Psoas muscle (tissue), 8 donors: ENCODE data around the gene GFRA1. TPM values are rescaled to one million over a fixed set of nuclear protein-coding genes. Genes with fewer than 3 reads are reported as not detected.

Experiments
- ATAC-seq, 4 donors: fragments of 200-7000 bp; cut with Tn5 transposase; one replicate each; pipeline ENCODE4 v1.9.1; 2020; ENCODE audit warnings: moderate library complexity in 3 of 4, mild to moderate bottlenecking in 2 of 4
- DNase-seq, 2 donors: peaks; one replicate each; pipeline ENCODE4 v3.0.0-alpha.2; 2020
- H3K27ac ChIP-seq: fragments of 200-600 bp; one replicate; pipeline ENCODE4 v1.8.0; 2022
- H3K27me3 ChIP-seq, 3 donors: fragments of 200-600 bp in 1 of 3; one replicate each; pipeline versions ENCODE4 v1.6.1 to v1.8.0; 2013 to 2022; ENCODE audit warnings: low read length in 2 of 3, mild to moderate bottlenecking in 2 of 3, moderate library complexity in 1 of 3; ENCODE audit not compliant: insufficient read depth in 3 of 3
- H3K36me3 ChIP-seq, 2 donors: fragments of 200-600 bp in 1 of 2; one replicate each; pipeline versions ENCODE4 v1.6.1 to v1.8.0; 2013 to 2022; ENCODE audit warnings: low read depth in 1 of 2, mild to moderate bottlenecking in 1 of 2, moderate library complexity in 1 of 2; ENCODE audit not compliant: insufficient read depth in 1 of 2
- H3K4me1 ChIP-seq: fragments of 200-600 bp; one replicate; pipeline ENCODE4 v1.8.0; 2022
- H3K4me3 ChIP-seq: fragments of 200-600 bp; one replicate; pipeline ENCODE4 v1.8.0; 2022; ENCODE audit warnings: mild to moderate bottlenecking
- H3K9me3 ChIP-seq: fragments of 200-600 bp; one replicate; pipeline ENCODE4 v1.8.0; 2022
- WGBS, 3 donors: extraction: QIAGEN DNeasy Blood & Tissue Kit; methylation state at CpG; one replicate each; pipeline versions ENCODE4 v1.1.6 to v1.1.7; 2013; 5-methylcytosine and 5-hydroxymethylcytosine counted together
- intact Hi-C, 2 donors: fragments of 100-400 bp; cut with DNase I; formaldehyde crosslinking; loops; one replicate each; pipeline versions ENCODE4 v1.11.0 to v1.14.2; 2022
- polyA plus RNA-seq, 3 donors: library from polyadenylated mRNA; stranded (reverse); fragments of 200-250 nt; gene quantifications; one replicate each; pipeline ENCODE4 v1.2.3, GENCODE V29; 2013
- total RNA-seq, 4 donors: library from RNA; stranded (reverse); fragmentation: NEBNext Ultra II Directional in 2 of 4; extraction: Animal tissue kit (Norgen Biotek cat#: 25700) in 2 of 4; gene quantifications; one replicate each; pipeline versions ENCODE4 v1.2.1 to v1.2.4, GENCODE V29; 2021 to 2023
- TF ChIP-seq, protein P1 (sequence below): fragments of 200-600 bp; IDR thresholded peaks from one replicate; pipeline ENCODE4 v1.8.0; 2022; ENCODE audit warnings: antibody characterized with exemption
- donor health status: healthy with polysubstance abuse.
- donor health status: DM: no; HTN: no; CAD: no; lungs with moderate emphysema.
- donor health status: Bipolar disorder and iron deficiency.
- donor health status: healthy.
- donor health status: DM: yes; HTN: yes; CAD: no.
- donor health status: DM: no; HTN: no; CAD: no.
- donor health status: DM: no; HTN: no; CAD: no.
- donor health status: DM: yes; HTN: yes; CAD: no.

The GFRA1 gene
- total and polyA plus RNA-seq, 7 donors: 4.6 to 12.1 (median 7.1) TPM

DNA sequence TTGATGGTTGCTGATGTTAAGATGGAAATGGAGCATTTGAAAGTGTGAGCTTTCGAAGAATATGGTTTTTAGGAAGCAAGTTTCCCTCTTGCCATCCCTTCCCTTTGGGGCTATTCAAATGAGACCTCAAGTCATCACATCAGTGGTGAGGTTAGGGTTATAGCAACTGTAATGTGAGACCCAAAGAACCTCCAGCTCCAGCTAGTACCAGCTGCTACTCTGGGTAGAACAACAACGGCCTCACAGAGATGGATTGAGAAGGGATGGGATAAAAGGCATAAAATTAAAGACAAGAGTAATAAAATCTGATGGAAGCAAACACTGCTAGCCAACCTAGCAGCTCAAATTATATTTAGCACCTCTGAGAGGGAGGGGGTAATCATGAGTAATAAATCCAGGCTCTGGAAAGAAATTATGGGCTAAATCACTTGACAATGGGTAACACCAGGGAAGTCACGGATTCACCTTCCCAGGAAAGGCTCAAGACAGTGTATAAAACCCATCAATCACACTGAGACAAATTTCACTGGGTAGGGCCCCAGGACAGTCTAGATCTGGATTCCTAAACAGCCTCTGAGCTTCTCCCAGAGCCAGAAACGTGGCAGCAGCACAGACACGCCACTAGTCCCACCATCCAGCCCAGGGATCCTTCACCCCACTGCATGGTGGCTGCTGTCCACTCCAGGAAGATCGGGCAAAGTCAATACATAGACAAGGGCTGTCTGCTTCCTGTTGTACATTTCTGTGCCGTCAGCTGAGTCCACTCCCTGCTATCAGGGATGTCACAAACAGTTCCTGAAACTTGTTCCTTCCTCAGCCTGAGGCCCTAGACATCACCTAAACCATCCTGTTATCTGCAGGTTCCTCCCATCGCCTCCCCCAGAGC, 151.1 kb downstream of the GFRA1 start:
- intact Hi-C loops: no loop called here
- Histone ChIP-seq H3K27ac (no peak overlapping the region), H3K27me3 (no peaks in the 10 kb centered on the region), H3K4me3 (no peak overlapping the region), H3K36me3 (no peaks in the 10 kb centered on the region), H3K4me1 (no peaks in the 10 kb centered on the region), H3K9me3 (no peaks in the 10 kb centered on the region)
- TF ChIP-seq, protein P1, sequence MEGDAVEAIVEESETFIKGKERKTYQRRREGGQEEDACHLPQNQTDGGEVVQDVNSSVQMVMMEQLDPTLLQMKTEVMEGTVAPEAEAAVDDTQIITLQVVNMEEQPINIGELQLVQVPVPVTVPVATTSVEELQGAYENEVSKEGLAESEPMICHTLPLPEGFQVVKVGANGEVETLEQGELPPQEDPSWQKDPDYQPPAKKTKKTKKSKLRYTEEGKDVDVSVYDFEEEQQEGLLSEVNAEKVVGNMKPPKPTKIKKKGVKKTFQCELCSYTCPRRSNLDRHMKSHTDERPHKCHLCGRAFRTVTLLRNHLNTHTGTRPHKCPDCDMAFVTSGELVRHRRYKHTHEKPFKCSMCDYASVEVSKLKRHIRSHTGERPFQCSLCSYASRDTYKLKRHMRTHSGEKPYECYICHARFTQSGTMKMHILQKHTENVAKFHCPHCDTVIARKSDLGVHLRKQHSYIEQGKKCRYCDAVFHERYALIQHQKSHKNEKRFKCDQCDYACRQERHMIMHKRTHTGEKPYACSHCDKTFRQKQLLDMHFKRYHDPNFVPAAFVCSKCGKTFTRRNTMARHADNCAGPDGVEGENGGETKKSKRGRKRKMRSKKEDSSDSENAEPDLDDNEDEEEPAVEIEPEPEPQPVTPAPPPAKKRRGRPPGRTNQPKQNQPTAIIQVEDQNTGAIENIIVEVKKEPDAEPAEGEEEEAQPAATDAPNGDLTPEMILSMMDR: no peak
- WGBS, 3 donors: 70 to 84% (median 81%) methylated on average over 8 of the region's 8 CpGs
- no peak for DNase-seq
- ATAC-seq: no peak

DNA sequence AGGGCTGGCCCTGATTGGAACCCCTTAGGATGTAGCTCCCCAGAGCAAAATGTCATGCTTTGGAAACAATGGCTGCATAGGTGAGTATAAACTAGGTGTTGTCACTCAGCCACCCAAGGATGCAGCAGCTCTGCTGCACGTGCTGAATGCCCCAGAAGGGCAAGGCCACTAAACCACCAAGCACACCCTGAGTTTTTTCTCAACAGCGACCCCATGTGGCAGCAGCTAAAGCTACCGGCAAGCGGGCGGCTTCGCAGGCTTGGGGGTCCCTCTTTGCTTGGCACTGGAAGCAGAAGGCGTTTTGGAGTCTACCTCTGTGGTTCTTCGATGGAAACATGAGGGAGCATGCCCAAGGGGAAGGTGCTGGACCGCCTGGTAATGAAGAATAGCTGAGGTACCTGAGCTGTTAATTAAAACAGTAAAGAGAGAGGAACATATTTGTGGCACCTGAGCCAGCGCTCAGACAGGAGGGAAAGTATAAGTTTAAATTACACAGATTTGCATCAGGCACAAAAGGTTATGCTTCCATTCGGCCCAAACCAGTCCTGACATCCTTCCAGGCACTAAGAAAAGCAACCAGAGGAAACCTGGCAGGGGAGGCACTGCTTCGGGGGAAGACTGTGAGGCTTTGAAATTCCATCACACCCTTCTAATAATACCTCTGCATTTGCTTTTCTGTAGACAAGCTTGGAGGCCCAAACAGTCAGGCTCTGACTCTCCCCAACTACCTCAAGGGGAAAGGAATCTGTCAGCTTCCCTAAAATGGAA, 152.1 kb downstream of the GFRA1 start:
- no peaks in the 10 kb centered on the region for H3K4me1 ChIP-seq
- H3K9me3 ChIP-seq: no peaks in the 10 kb centered on the region
- TF ChIP-seq, protein P1: no peak
- WGBS, 3 donors: 52 to 56% (median 53%) methylated on average over 12 of the region's 12 CpGs
- H3K36me3 ChIP-seq: no peaks in the 10 kb centered on the region
- ATAC-seq (no peak), DNase-seq (no peak)
- intact Hi-C loops: no loop called here
- no peak overlapping the region for H3K4me3 ChIP-seq
- no peak overlapping the region for H3K27ac ChIP-seq
- no peaks in the 10 kb centered on the region for H3K27me3 ChIP-seq

DNA sequence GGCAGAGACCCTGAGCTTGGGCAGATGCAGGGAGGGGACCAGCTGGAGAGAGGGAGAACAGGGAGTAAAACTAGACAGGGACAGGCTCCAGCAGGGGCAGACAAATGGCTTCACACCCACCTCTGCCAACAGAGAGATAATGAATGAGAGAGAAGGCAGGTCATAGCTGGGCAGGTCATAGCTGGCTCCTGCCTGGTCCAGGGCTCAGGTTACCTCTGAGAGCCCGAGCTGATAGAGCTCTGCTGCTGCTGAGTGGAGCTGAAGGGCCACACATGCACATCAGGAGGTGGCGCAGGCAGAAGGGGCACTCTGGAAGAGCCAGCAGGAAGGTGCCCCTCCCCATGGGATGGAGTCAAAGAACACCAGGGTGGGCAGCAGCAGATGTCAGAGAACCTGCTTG, 154.2 kb downstream of the GFRA1 start:
- Histone ChIP-seq H3K27me3 (no peaks in the 10 kb centered on the region), H3K36me3 (no peaks in the 10 kb centered on the region), H3K27ac (no peak overlapping the region), H3K4me1 (no peaks in the 10 kb centered on the region), H3K9me3 (no peaks in the 10 kb centered on the region), H3K4me3 (no peak overlapping the region)
- intact Hi-C loops: no loop called here
- ATAC-seq (peak in 2 of 4 donors; percentile 66 to 81), DNase-seq (no peak)
- WGBS, 3 donors: 47 to 52% (median 49%) methylated on average over 2 of the region's 2 CpGs
- TF ChIP-seq, protein P1: no peak

DNA sequence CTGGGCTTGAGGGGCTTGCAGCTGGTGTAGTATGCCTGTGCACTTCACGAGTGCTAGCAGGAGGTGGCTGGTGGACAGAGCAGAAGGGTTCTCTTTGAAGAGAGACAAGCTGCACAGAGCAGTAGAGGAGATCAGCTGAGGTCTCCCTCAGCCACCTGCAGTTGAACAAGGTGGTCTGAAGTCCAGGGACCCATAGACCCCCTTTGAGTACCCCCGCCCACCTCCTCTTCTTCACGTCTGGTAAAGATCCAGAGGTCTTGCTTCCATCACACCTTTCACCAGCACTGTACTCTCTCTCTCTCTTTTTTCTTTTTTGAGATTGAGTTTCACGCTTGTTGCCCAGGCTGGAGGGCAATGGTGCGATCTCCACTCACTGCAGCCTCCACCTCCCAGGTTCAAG, 157.2 kb downstream of the GFRA1 start:
- intact Hi-C loops: no loop called here
- no peak overlapping the region for H3K27ac ChIP-seq
- no peak overlapping the region for H3K4me3 ChIP-seq
- H3K36me3 ChIP-seq: no peaks in the 10 kb centered on the region
- no peak for DNase-seq
- H3K4me1 ChIP-seq: no peaks in the 10 kb centered on the region
- ATAC-seq: no peak
- H3K27me3 ChIP-seq: no peaks in the 10 kb centered on the region
- no peaks in the 10 kb centered on the region for H3K9me3 ChIP-seq
- TF ChIP-seq, protein P1: no peak
- WGBS, 3 donors: 82 to 89% (median 86%) methylated on average over 5 of the region's 5 CpGs
